ENCODE data around the gene SCFD2. TPM values are rescaled to one million over a fixed set of nuclear protein-coding genes. Genes with fewer than 3 reads are reported as not detected.
"Not testable (repeated sequence)": the region's sequence is repeated elsewhere in the genome, so short reads cannot be mapped to it uniquely, and the experiment has no call there.

SCFD2 gene
- total RNA-seq, 2 experiments from 2014 or later, result 18.8 to 19.9 TPM

- Mint-ChIP-seq H3K36me3 (no peaks in the 10 kb centered on the region), H3K27ac (no peak overlapping the region), H3K27me3 (peaks cover 2% of the 10 kb centered on the region), H3K4me1 (ENCODE audit: low read depth) (peaks cover 17% of the 10 kb centered on the region), H3K4me3 (no peak overlapping the region), H3K9me3 (no peaks in the 10 kb centered on the region)
- intact Hi-C loops (cut with micrococcal nuclease), result no loop called here
- CTCF ChIA-PET, result no interaction called here
- no peak for DNase-seq
- POLR2A ChIA-PET, result interaction anchor here (0.6 to 1.2 kb wide), 2 partner anchors 21 to 132 kb away, joined by 3 read pairs; no protein-coding TSS in a partner anchor
Observed at GRCh38 chr4:52843958-52844357, 521.9 kb downstream of the SCFD2 start.

DNA sequence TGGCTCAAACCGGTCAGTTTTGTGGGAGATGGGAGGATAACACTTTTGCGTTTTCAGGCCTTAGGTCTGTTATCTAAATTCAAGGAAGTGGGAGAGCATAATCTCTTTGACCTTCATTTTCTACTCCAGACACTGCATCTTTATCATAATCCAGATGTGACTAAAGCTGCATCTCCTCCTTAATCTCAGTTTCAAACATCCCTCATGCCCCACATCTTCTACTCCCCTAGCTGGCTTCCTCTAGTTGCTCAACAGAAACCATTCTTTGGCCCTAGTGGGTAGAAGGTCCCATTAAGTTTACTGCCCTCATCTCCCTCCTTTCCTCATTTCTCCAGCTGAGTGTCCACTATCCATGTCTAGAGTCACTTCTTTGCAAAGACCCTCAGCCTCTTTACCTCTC, 522.5 kb downstream of the SCFD2 start:
- intact Hi-C loops (cut with micrococcal nuclease), result no loop called here
- DNase-seq, result no peak
- H3K27me3 Mint-ChIP-seq, result peaks cover 2% of the 10 kb centered on the region
- peaks cover 17% of the 10 kb centered on the region for H3K4me1 Mint-ChIP-seq (ENCODE audit: low read depth)
- H3K36me3 Mint-ChIP-seq, result no peaks in the 10 kb centered on the region
- no peak overlapping the region for H3K27ac Mint-ChIP-seq
- POLR2A ChIA-PET, result no interaction called here
- no peaks in the 10 kb centered on the region for H3K9me3 Mint-ChIP-seq
- CTCF ChIA-PET, result no interaction called here
- no peak overlapping the region for H3K4me3 Mint-ChIP-seq

DNA sequence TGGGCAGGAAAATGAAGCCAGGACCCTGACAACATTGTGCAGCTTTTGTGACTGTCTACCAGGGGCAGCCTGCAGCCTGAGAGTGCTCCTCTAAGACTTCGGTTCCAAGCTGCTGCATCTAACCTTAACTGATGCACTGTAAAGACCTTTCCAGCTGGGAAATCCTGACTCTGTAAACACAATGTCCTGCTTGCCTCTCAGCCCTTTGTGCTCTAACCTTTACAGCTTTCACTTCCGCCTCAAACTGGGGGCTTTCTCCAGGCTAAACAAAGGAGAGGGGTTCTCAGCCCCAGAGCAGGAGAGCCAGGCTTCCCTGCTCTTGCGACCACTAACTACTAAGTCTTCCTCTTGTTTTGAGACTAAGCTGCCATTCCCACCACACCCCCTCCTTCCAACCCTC, 523.1 kb downstream of the SCFD2 start:
- ChIA-PET POLR2A (no interaction called here), CTCF (no interaction called here)

DNA sequence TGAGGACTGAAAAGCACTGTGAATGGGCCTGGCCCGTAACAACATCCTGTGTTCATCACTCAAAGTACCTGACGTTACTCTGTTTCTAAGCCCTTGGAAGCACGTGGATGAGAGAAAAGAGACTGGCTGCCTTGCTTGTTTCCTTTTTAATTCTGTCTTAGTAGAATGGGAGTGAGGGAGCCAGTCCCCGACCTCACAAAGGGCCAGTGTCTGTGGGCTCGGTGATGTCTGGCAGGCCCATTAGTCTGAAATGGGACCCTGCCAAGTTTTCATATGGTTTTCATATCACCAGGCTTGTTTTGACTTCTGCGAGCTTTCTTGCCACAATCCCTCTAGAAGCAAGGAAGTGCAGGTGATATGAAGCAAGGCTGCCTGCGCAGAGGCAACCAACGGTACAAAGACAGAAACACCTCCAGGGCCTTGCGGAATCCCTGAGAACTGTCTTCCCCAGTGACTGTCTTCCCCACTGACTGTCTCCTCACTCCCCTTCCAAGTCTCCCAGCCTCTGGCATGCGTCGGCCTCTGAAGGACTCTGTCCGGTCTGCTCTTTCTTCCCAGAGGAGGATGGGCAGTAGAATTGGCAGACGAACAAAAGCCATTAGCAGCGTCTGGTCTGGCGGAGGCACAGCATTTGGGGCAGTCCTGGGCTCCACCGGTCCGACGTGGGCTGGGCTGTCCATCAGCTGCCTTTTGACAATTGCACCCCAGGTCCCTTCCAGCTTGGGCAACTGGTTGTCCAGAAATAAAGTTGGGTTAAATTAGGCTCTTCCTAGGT, 524.0 kb downstream of the SCFD2 start:
- no peaks in the 10 kb centered on the region for H3K36me3 Mint-ChIP-seq
- H3K4me3 Mint-ChIP-seq, result no peak overlapping the region
- DNase-seq, result no peak
- CTCF ChIA-PET, result no interaction called here
- peaks cover 17% of the 10 kb centered on the region for H3K4me1 Mint-ChIP-seq (ENCODE audit: low read depth)
- no peak overlapping the region for H3K27ac Mint-ChIP-seq
- intact Hi-C loops (cut with micrococcal nuclease), result no loop called here
- POLR2A ChIA-PET, result interaction anchor here (0.6 kb wide), 1 partner anchor 168 kb away, joined by 3 read pairs; no protein-coding TSS in a partner anchor
- no peaks in the 10 kb centered on the region for H3K27me3 Mint-ChIP-seq
- no peaks in the 10 kb centered on the region for H3K9me3 Mint-ChIP-seq

More for the DNA sequence above, 523.1 kb downstream of the SCFD2 start:
- Mint-ChIP-seq H3K4me3 (no peak overlapping the region), H3K4me1 (ENCODE audit: low read depth) (peaks cover 17% of the 10 kb centered on the region), H3K9me3 (no peaks in the 10 kb centered on the region), H3K27me3 (no peaks in the 10 kb centered on the region), H3K27ac (no peak overlapping the region), H3K36me3 (no peaks in the 10 kb centered on the region)
- intact Hi-C loops (cut with micrococcal nuclease), result no loop called here
- no peak for DNase-seq

GRCh38 chr4:52840531-52841370, 525.1 kb downstream of the SCFD2 start:
- Mint-ChIP-seq H3K4me3 (no peak overlapping the region), H3K27me3 (no peaks in the 10 kb centered on the region), H3K36me3 (no peaks in the 10 kb centered on the region), H3K27ac (no peak overlapping the region), H3K4me1 (ENCODE audit: low read depth) (peaks cover 17% of the 10 kb centered on the region), H3K9me3 (no peaks in the 10 kb centered on the region)
- ChIA-PET POLR2A (interaction anchor here (0.6 kb wide), 1 partner anchor 169 kb away, joined by 3 read pairs; no protein-coding TSS in a partner anchor), CTCF (no interaction called here)
- DNase-seq, result no peak
- intact Hi-C loops (cut with micrococcal nuclease), result no loop called here

- CTCF ChIA-PET, result no interaction called here
- no peaks in the 10 kb centered on the region for H3K36me3 Mint-ChIP-seq
- H3K4me1 Mint-ChIP-seq (ENCODE audit: low read depth), result peaks cover 9% of the 10 kb centered on the region
- H3K9me3 Mint-ChIP-seq, result no peaks in the 10 kb centered on the region
- no peaks in the 10 kb centered on the region for H3K27me3 Mint-ChIP-seq
- DNase-seq, result no peak
- POLR2A ChIA-PET, result no interaction called here
- intact Hi-C loops (cut with micrococcal nuclease), result no loop called here
- H3K4me3 Mint-ChIP-seq, result no peak overlapping the region
- H3K27ac Mint-ChIP-seq, result no peak overlapping the region
Observed at GRCh38 chr4:52838729-52839586, 526.9 kb downstream of the SCFD2 start.

- no peak for DNase-seq
- H3K27me3 Mint-ChIP-seq, result no peaks in the 10 kb centered on the region
- CTCF ChIA-PET, result no interaction called here
- POLR2A ChIA-PET, result no interaction called here
- intact Hi-C loops (cut with micrococcal nuclease), result no loop called here
- no peaks in the 10 kb centered on the region for H3K9me3 Mint-ChIP-seq
- H3K36me3 Mint-ChIP-seq, result no peaks in the 10 kb centered on the region
- H3K4me3 Mint-ChIP-seq, result no peak overlapping the region
- no peaks in the 10 kb centered on the region for H3K4me1 Mint-ChIP-seq (ENCODE audit: low read depth)
- H3K27ac Mint-ChIP-seq, result no peak overlapping the region
Observed at GRCh38 chr4:52837716-52838558, 527.9 kb downstream of the SCFD2 start.

- Mint-ChIP-seq H3K9me3 (no peaks in the 10 kb centered on the region), H3K27me3 (peaks cover 9% of the 10 kb centered on the region), H3K36me3 (no peaks in the 10 kb centered on the region), H3K4me3 (no peak overlapping the region), H3K4me1 (ENCODE audit: low read depth) (no peaks in the 10 kb centered on the region), H3K27ac (no peak overlapping the region)
- POLR2A ChIA-PET, result interaction anchor here (0.5 kb wide), 1 partner anchor 92 kb away, joined by 3 read pairs; no protein-coding TSS in a partner anchor
- intact Hi-C loops (cut with micrococcal nuclease), result no loop called here
- no peak for DNase-seq
- CTCF ChIA-PET, result no interaction called here
Observed at GRCh38 chr4:52836678-52837077, 529.2 kb downstream of the SCFD2 start.

DNA sequence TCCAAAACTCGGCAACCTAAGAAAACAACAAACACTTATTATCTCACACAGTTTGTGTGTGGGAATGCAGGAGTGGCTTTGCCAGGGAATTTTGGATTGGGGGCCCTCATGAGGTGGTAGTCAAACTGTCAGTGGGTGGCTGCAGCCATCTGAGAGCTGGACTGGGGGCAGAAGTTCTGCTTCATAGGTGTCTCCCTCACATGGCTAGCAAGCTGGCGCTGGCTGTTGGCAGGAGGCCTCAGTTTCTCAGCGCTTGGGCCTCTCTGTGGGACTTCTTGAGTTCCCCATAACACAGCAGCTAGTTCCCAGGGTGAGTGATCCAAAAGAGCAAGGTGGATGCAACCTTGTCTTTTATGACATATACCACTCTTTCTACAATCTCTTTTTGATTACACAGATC, 529.7 kb downstream of the SCFD2 start:
- intact Hi-C loops (cut with micrococcal nuclease), result no loop called here
- no peak overlapping the region for H3K27ac Mint-ChIP-seq
- POLR2A ChIA-PET, result no interaction called here

GRCh38 chr4:52834641-52835456, 531.0 kb downstream of the SCFD2 start:
- POLR2A ChIA-PET; DNase-seq; H3K27ac Mint-ChIP-seq; H3K4me3 Mint-ChIP-seq; H3K4me1 Mint-ChIP-seq (ENCODE audit: low read depth); H3K36me3 Mint-ChIP-seq; CTCF ChIA-PET; H3K27me3 Mint-ChIP-seq; H3K9me3 Mint-ChIP-seq; intact Hi-C loops (cut with micrococcal nuclease): not testable (repeated sequence)

More for the DNA sequence above, 529.7 kb downstream of the SCFD2 start:
- no peaks in the 10 kb centered on the region for H3K4me1 Mint-ChIP-seq (ENCODE audit: low read depth)
- DNase-seq, result no peak
- H3K4me3 Mint-ChIP-seq, result no peak overlapping the region
- CTCF ChIA-PET, result no interaction called here
- no peaks in the 10 kb centered on the region for H3K9me3 Mint-ChIP-seq
- H3K36me3 Mint-ChIP-seq, result no peaks in the 10 kb centered on the region
- peaks cover 9% of the 10 kb centered on the region for H3K27me3 Mint-ChIP-seq

DNA sequence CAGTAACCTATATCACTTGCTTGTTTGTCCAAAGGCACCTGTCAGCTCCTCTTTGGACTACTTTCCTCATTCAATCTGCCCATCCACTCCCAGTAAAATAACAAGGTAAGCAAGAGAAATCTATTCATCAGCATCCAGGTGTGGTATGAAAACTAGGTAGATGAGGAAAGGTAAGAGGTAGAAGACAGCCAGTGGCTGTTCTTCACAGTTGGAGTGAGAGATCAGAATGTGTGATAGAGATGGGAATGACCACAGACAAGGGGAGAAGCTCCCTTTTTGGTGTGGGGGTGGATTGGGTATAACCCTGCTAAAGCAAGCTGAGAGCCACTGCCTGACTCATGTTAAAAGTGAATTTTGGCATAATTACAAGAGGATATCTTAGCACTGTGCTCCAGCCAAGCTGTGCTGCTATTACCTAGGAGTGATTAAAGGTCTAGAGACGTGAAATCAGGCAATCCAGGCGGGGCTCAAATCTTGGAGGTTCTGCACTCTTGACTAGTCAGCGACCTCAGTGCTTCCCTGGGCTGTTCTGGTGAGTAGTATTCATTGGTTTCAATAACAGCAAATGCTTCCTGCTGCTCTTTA, 531.8 kb downstream of the SCFD2 start:
- POLR2A ChIA-PET, result no interaction called here
- no peak for DNase-seq
- H3K4me3 Mint-ChIP-seq, result no peak overlapping the region
- CTCF ChIA-PET, result no interaction called here
- peaks cover 9% of the 10 kb centered on the region for H3K27me3 Mint-ChIP-seq
- H3K9me3 Mint-ChIP-seq, result no peaks in the 10 kb centered on the region
- intact Hi-C loops (cut with micrococcal nuclease), result no loop called here
- H3K36me3 Mint-ChIP-seq, result no peaks in the 10 kb centered on the region
- H3K27ac Mint-ChIP-seq, result no peak overlapping the region
- H3K4me1 Mint-ChIP-seq (ENCODE audit: low read depth), result no peaks in the 10 kb centered on the region
